Measurements from ENCODE around the gene PCBP3.

GRCh38 chr21:45802956-45803617 lies 159.6 kb downstream of the PCBP3 start:
- no peak for TF ChIP-seq CTCF (conservative IDR thresholded peaks at IDR 0.05)
- TF ChIP-seq ZFX (IDR thresholded peaks at IDR 0.05) = no peak

Data from C4-2B (cell line).